Activated CD8-positive, alpha-beta memory T cell treated with anti-CD3 and anti-CD28 coated beads for 4 hours (primary cell): ENCODE data around the gene SCUBE1.

Source experiments
- DNase-seq, 2 donors: peaks; one replicate each; pipeline ENCODE4 v3.0.0-alpha.2; 2020; ENCODE audit warnings: low read depth in 2 of 2

SCUBE1 gene

DNA sequence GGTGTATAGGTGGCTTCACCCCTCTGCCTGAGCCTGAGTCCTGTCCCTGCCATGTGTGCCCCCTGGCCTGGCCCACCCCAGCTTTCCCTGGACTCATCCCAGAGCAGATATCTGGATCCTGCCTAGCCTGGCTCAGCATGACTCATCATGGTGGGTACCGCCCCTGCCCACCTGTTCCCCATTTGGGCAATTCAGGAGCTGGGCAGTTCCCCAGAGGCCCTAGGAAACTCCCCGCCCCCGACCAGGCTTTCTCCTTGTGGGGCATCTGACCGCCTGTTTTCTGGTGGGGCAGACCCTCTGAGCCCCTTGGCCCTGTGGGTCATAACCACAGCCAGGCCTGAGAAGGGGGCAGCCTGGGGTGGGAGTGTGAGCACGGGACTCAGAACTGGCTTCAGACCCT, 187.4 kb downstream of the SCUBE1 start:
- no peak for DNase-seq

DNA sequence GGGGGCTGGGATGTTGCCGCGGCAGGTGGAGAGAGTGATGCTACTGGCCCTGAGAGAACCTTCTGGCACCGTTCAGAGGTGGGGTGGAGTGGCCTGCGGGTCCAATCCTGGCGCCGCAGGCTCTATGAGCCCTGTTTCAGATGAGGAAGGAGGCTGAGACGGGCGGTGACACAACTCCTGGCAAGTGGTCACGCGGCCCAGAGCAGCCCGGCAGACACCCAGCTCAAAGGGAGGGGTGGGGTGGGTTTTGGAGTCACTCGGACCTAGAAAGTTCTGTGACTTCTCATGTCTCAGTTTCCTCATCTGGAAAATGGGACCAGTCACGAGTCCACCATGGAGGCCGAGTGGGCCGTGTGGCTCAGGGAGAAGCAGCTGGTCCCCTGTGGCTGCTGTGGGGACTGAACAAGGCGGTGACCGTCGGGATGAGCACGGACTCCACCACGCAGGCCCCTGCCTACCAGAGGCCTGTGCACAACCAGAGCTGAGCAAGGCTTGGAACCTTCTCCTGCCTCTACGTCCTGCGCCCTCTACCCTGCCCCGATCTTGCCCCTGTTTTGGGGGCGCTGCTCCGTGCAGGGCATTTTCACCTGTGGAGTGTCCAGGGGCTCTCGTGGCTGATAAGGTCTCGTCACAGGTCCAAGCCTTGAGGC, 188.2 kb downstream of the SCUBE1 start:
- no peak for DNase-seq

DNA sequence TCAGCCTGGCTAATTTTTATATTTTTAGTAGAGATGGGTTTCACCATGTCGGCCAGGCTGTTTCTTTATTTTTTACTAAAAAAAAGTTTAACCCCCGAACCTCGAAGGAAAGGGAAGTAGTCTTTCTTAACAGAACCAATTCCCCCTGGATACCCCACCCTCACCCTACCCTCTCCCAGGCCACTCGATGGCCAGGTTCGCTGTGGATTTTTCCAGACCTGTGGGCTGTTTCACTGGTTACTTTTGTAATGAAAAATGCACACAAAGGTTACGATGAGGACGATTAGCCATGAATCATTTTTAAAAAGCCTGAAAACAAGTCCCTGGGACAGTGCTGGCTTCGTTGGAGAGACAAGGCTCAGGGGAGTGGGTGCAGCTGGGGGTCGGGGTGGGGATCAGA, 189.3 kb downstream of the SCUBE1 start:
- no peak for DNase-seq

DNA sequence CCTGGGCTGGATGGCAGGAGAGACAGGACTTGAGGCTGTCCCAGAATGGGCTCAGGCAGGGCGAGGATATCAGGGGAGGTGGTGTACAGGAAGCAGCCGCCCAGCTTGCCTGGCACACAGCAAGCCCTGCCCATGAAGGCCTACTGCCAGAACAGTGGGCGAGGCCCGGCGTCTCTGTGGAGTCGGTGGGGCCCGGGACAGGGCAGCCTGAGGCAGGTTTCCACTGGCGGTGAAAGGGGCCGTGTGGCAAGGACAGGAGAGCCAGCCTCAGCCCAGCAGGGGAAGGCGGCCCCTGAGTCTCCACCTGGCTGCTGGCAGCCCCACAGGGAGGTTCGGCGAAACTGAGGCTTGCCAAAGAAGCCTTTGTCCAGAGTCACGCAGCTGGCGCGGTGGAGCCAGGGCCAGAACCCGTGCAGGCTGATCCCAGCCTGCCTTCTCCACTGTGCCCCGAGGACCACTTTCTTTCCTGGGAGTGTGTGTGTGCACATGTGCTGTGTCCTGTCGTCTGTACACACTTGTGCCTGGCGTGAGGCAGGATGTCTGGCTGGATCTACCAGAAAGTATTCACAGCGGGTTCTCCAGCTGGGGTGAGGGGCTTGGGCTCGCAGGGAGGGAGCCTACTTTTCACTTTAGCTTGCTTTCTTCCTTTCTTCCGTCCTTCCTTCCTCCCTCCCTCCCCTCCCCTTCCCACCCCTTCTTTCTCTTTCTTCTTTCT, 190.7 kb downstream of the SCUBE1 start:
- peak in 1 of 2 donors; percentile 34 for DNase-seq

DNA sequence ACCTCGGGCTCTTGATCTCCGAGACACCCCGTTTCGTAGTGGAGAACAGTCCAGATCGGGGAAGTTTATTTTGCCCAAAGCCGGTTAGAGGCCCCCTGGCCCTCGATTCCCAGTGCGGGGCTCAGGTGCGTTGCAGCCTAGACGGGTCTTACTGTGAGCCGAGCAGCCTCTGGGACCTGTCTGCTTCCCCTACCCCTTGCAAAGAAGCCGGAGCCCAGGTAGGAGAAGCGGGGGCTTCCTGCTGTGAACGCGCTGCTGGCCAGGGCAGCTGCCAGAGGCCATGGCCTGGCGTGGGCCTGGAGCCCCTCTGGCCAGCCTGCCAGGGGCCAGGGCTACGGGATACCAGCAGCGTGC, 191.2 kb downstream of the SCUBE1 start:
- DNase-seq, result no peak

DNA sequence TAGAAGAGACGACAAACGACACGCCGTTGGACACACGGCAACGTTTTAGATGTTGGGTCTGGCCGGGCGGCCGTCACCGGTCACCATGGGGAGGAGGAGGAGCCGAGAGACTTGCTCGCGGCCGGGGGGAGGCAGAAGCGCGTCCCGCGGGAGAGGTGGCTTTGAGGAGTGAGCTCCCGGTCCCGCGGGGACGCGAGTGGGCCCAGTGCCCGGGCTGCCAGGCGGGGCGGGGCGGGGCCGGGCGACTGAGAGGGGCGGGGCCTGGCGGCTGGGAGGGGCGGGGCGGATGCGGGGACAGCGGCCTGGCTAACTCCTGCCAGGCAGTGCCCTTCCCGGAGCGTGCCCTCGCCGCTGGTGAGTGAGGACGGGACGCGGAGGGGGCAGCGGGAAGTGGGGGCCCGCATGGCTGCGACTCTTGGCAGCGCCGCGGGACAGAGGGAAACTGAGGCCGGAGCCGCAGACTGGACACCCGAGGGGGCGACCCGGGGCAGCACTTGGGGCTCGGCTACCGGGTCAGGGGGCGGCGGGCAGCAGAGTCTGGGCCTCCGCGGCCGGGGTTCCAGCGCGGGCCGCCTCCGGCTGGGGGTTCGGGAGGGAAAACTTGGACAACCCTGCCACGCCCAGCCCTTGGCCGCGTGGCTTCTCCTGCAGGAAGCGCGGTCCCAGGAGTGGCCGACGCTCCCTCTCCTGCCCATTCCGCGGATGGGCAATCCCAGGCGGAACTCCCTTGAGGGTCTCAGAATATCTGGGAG, 191.7 kb downstream of the SCUBE1 start, which contains the start of gene TSPO:
TSS of gene TSPO (plus strand) at position 309 of the 752 bp plus-strand sequence. CDS start 7,680 bp downstream, outside the sequence.
- peak; percentile 17 to 19 for DNase-seq

DNA sequence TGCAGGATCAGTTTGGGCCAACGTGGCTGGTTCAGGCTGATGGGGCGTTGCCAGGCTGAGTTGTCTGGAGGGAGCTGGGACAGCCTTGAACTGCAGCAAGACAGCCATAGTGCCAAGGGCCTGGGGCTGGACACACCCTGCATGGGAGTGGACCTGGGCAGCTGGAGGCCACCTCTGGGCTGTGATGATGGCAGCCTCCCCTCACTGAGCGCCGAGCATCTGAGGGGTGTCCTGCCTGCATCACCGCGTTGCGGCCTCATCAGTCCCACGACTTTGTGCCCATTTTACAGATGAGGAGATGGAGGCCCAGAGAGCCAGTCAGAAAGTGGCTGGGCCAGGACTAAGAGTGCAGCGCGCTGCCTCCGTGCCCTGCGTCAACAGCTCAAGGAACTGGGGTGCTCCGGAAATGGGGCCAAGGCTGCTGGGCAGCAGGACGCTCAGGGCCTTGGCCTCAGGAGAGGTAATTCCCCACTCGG, 192.4 kb downstream of the SCUBE1 start:
- no peak for DNase-seq

DNA sequence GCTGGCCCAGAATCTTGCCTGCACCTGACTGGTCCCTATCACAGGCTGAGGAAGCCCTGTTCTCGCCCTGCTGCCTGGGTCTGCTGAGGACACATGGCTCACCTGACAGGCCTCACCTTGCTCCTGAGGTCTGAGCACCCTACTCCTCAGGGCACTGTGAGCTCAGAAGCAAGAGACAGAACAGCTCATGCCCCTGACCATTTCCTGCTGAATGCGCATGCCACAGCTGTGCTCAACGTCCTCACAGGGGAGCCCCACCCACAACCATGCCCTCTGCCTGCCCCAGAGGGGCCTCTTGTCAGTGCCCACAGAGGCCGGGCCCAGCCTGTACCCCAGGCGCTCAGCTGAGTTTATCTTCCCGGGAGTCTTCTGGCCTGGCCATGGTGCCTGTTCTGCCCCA, 194.6 kb downstream of the SCUBE1 start:
- no peak for DNase-seq

DNA sequence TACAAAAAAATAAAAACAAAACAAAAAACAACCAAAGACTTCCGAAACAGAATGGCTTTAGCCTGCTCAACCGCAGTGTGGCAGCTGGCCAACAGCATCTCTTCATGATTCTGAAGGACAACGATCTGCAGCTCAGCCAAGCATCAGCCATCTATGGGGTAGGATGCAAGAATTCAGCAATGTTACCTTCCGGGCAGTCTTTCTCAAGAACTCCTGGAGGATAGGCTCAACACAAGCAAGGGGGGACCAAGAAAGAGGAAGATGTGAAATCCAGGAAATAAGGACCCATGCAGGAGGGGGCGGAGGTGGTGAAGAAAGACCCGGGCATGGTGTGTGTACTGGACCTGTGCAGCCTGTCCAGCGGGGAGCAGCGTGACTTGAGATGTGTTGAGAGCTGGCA, 195.4 kb downstream of the SCUBE1 start:
- DNase-seq, result no peak
